ENCODE data around the gene DNAH1.

DNAH1 gene

GRCh38 chr3:52297242-52298148, 18.6 kb upstream of the DNAH1 start:
- no peak overlapping the region for H3K4me3 ChIP-seq (ENCODE audit: low read depth, low read length)
- TF ChIP-seq CTCF (IDR thresholded peaks at IDR 0.05; ENCODE audit: borderline replicate concordance, insufficient read depth, low read depth, low read length) = no peak

- H3K4me3 ChIP-seq (ENCODE audit: low read depth, low read length) = no peak overlapping the region
These were observed 17.7 kb upstream of the DNAH1 start for GRCh38 chr3:52298149-52299098.

GRCh38 chr3:52299247-52299878, 16.8 kb upstream of the DNAH1 start:
- no peak for TF ChIP-seq CTCF (IDR thresholded peaks at IDR 0.05; ENCODE audit: borderline replicate concordance, insufficient read depth, low read depth, low read length)
- H3K4me3 ChIP-seq (ENCODE audit: low read depth, low read length) = no peak overlapping the region

More at GRCh38 chr3:52298149-52299098, 17.7 kb upstream of the DNAH1 start:
- TF ChIP-seq CTCF (IDR thresholded peaks at IDR 0.05; ENCODE audit: borderline replicate concordance, insufficient read depth, low read depth, low read length) = no peak

- H3K4me3 ChIP-seq (ENCODE audit: low read depth, low read length) = no peak overlapping the region
These were observed 16.1 kb upstream of the DNAH1 start for GRCh38 chr3:52299879-52300611.

GRCh38 chr3:52302426-52303145, 13.5 kb upstream of the DNAH1 start:
- TF ChIP-seq CTCF (IDR thresholded peaks at IDR 0.05; ENCODE audit: borderline replicate concordance, insufficient read depth, low read depth, low read length) = no peak
- no peak overlapping the region for H3K4me3 ChIP-seq (ENCODE audit: low read depth, low read length)

More at GRCh38 chr3:52299879-52300611, 16.1 kb upstream of the DNAH1 start:
- 0 out of 2 replicates have a peak, but pooled peaks have one; percentile 6 for TF ChIP-seq CTCF (IDR thresholded peaks at IDR 0.05; ENCODE audit: borderline replicate concordance, insufficient read depth, low read depth, low read length)

GRCh38 chr3:52303811-52304210, 12.3 kb upstream of the DNAH1 start:
- TF ChIP-seq CTCF (IDR thresholded peaks at IDR 0.05; ENCODE audit: borderline replicate concordance, insufficient read depth, low read depth, low read length) = no peak
- no peak overlapping the region for H3K4me3 ChIP-seq (ENCODE audit: low read depth, low read length)
